Liver (tissue), 9 donors: ENCODE measurements around the gene ARPC5. TPM values are rescaled to one million over a fixed set of nuclear protein-coding genes. Genes with fewer than 3 reads are reported as not detected.

Experiments used
- DNase-seq: peaks from one replicate; pipeline ENCODE4 v3.0.0-alpha.2; 2017; ENCODE audit warnings: low spot score
- H3K27ac ChIP-seq, 2 donors: one replicate each; pipeline ENCODE4 v1.7.0; 2013; ENCODE audit warnings: inconsistent platforms in 2 of 2, low read length in 2 of 2, control low read depth in 1 of 2, low read depth in 1 of 2, mild to moderate bottlenecking in 1 of 2
- H3K27me3 ChIP-seq, 4 donors: one replicate each; pipeline versions ENCODE4 v1.6.1 to v1.7.0; 2013; ENCODE audit warnings: low read length in 3 of 4, inconsistent platforms in 1 of 4, mild to moderate bottlenecking in 1 of 4, moderate library complexity in 1 of 4; ENCODE audit not compliant: control insufficient read depth in 4 of 4, insufficient read depth in 4 of 4
- H3K36me3 ChIP-seq, 4 donors: one replicate each; pipeline versions ENCODE4 v1.6.1 to v1.7.0; 2013; ENCODE audit warnings: low read length in 3 of 4, mild to moderate bottlenecking in 3 of 4, low read depth in 1 of 4, moderate library complexity in 1 of 4; ENCODE audit not compliant: control insufficient read depth in 4 of 4, insufficient read depth in 3 of 4
- H3K4me1 ChIP-seq, 4 donors: one replicate each; pipeline versions ENCODE4 v1.6.1 to v1.7.0; 2013; ENCODE audit warnings: low read length in 3 of 4, mild to moderate bottlenecking in 3 of 4, moderate library complexity in 1 of 4; ENCODE audit not compliant: control insufficient read depth in 4 of 4, insufficient read depth in 4 of 4
- H3K4me3 ChIP-seq, 3 donors: one replicate each; pipeline versions ENCODE4 v1.6.1 to v1.7.0; 2013; ENCODE audit warnings: low read length in 3 of 3, control low read depth in 1 of 3, low read depth in 1 of 3, mild to moderate bottlenecking in 1 of 3
- H3K9ac ChIP-seq, 2 donors: one replicate each; pipeline ENCODE4 v1.7.0; 2013; ENCODE audit warnings: low read length in 2 of 2, mild to moderate bottlenecking in 2 of 2, moderate library complexity in 2 of 2, control low read depth in 1 of 2, low read depth in 1 of 2
- H3K9me3 ChIP-seq, 4 donors: one replicate each; pipeline versions ENCODE4 v1.6.1 to v1.7.0; 2013; ENCODE audit warnings: low read length in 3 of 4; ENCODE audit not compliant: control insufficient read depth in 4 of 4
- EGR1 ChIP-seq, 2 donors: IDR thresholded peaks; 2 replicates each; pipeline ENCODE4 v1.6.1; 2016 to 2018; ENCODE audit warnings: antibody characterized with exemption in 2 of 2, low read depth in 2 of 2
- FOXA2 ChIP-seq: IDR thresholded peaks from 2 replicates; pipeline ENCODE4 v1.6.1; 2016; ENCODE audit warnings: antibody characterized with exemption
- GABPA ChIP-seq, 2 donors: IDR thresholded peaks in 1 of 2; conservative IDR thresholded peaks in 1 of 2; 2 replicates each; pipeline ENCODE4 v1.6.1; 2016; ENCODE audit warnings: antibody characterized with exemption in 2 of 2, mild to moderate bottlenecking in 1 of 2, moderate library complexity in 1 of 2
- JUND ChIP-seq, 2 donors: IDR thresholded peaks; 2 replicates each; pipeline ENCODE4 v1.6.1; 2016; ENCODE audit warnings: antibody characterized with exemption in 2 of 2
- MAX ChIP-seq: IDR thresholded peaks from 2 replicates; pipeline ENCODE4 v1.6.1; 2016; ENCODE audit warnings: antibody characterized with exemption
- RAD21 ChIP-seq, 2 donors: IDR thresholded peaks; 2 replicates each; pipeline ENCODE4 v1.6.1; 2016; ENCODE audit warnings: antibody characterized with exemption in 2 of 2, mild to moderate bottlenecking in 2 of 2
- REST ChIP-seq: IDR thresholded peaks from 2 replicates; pipeline ENCODE4 v1.6.1; 2016; ENCODE audit warnings: antibody characterized with exemption, mild to moderate bottlenecking
- RXRA ChIP-seq, 2 donors: IDR thresholded peaks; 2 replicates each; pipeline ENCODE4 v1.6.1; 2017 to 2018; ENCODE audit warnings: antibody characterized with exemption in 2 of 2, mild to moderate bottlenecking in 1 of 2
- SP1 ChIP-seq: IDR thresholded peaks from 2 replicates; pipeline ENCODE4 v1.6.1; 2018; ENCODE audit warnings: antibody characterized with exemption, mild to moderate bottlenecking
- TAF1 ChIP-seq: conservative IDR thresholded peaks from 2 replicates; pipeline ENCODE4 v1.6.1; 2016; ENCODE audit warnings: antibody characterized with exemption, mild to moderate bottlenecking
- WGBS: extraction: QIAGEN DNeasy Blood & Tissue Kit; methylation state at CpG from one replicate; pipeline ENCODE4 v1.1.7; 2013; 5-methylcytosine and 5-hydroxymethylcytosine counted together
- polyA plus RNA-seq, 2 donors: library from polyadenylated mRNA; stranded (reverse) in 1 of 2; unstranded in 1 of 2; fragments of 200-250 nt in 1 of 2; fragments of >200 nt in 1 of 2; fragmentation: Nextera tagmentation in 1 of 2; extraction: Ambion mirVana in 1 of 2; gene quantifications; one replicate each; pipeline versions ENCODE4 v1.2.1 to v1.2.3, GENCODE V29; 2013 to 2015
- total RNA-seq, 2 donors: library from RNA; depleted of rRNA; stranded (reverse); fragments of >200 nt; gene quantifications; one replicate each; pipeline ENCODE4 v1.2.3, GENCODE V29; 2014
- TF ChIP-seq, protein P1 (sequence below): IDR thresholded peaks from 2 replicates; pipeline ENCODE4 v1.6.1; 2016; ENCODE audit warnings: antibody characterized with exemption
- TF ChIP-seq, protein P2 (sequence below): IDR thresholded peaks from 2 replicates; pipeline ENCODE4 v1.6.1; 2016; ENCODE audit warnings: antibody characterized with exemption
- donor health status: healthy.
- donor health status: healthy.
- donor health status: healthy.
- donor health status: healthy.
- donor health status: healthy.

Gene ARPC5
- total and polyA plus RNA-seq, 4 donors, result 34.9 to 67.0 (median 54.3) TPM

GRCh38 chr1:183572721-183573120 lies 62.9 kb downstream of the ARPC5 start:
- no peak overlapping the region for H3K9ac ChIP-seq
- H3K36me3 ChIP-seq, result no peaks in the 10 kb centered on the region
- no peak overlapping the region for H3K27ac ChIP-seq
- H3K27me3 ChIP-seq, result no peaks in the 10 kb centered on the region
- no peak overlapping the region for H3K4me3 ChIP-seq
- no peaks in the 10 kb centered on the region for H3K9me3 ChIP-seq
- 82% methylated on average over 1 of the region's 1 CpG for WGBS
- no peak for DNase-seq
- TF ChIP-seq, protein P1, sequence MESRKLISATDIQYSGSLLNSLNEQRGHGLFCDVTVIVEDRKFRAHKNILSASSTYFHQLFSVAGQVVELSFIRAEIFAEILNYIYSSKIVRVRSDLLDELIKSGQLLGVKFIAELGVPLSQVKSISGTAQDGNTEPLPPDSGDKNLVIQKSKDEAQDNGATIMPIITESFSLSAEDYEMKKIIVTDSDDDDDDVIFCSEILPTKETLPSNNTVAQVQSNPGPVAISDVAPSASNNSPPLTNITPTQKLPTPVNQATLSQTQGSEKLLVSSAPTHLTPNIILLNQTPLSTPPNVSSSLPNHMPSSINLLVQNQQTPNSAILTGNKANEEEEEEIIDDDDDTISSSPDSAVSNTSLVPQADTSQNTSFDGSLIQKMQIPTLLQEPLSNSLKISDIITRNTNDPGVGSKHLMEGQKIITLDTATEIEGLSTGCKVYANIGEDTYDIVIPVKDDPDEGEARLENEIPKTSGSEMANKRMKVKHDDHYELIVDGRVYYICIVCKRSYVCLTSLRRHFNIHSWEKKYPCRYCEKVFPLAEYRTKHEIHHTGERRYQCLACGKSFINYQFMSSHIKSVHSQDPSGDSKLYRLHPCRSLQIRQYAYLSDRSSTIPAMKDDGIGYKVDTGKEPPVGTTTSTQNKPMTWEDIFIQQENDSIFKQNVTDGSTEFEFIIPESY, result no peak
- TF ChIP-seq FOXA2, result no peak
- TF ChIP-seq REST, result no peak
- no peak for TF ChIP-seq GABPA (IDR thresholded peaks at IDR 0.05 in 1 of 2, conservative IDR thresholded peaks at IDR 0.05 in 1 of 2)
- TF ChIP-seq SP1, result no peak
- TF ChIP-seq EGR1 (IDR thresholded peaks at IDR 0.05; ENCODE audit: low read depth in 2 of 2), result no peak
- TF ChIP-seq RAD21 (IDR thresholded peaks at IDR 0.05), result no peak
- TF ChIP-seq JUND (IDR thresholded peaks at IDR 0.05), result no peak
- no peak for TF ChIP-seq MAX
- H3K4me1 ChIP-seq, result no peaks in the 10 kb centered on the region

- TF ChIP-seq MAX (no peak), TAF1 (no peak), EGR1 (IDR thresholded peaks at IDR 0.05; ENCODE audit: low read depth in 2 of 2) (no peak), RXRA (IDR thresholded peaks at IDR 0.05) (no peak), RAD21 (IDR thresholded peaks at IDR 0.05) (no peak)
- TF ChIP-seq, protein P2, sequence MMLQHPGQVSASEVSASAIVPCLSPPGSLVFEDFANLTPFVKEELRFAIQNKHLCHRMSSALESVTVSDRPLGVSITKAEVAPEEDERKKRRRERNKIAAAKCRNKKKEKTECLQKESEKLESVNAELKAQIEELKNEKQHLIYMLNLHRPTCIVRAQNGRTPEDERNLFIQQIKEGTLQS, result no peak
- H3K27ac ChIP-seq, result no peak overlapping the region
- H3K27me3 ChIP-seq, result no peaks in the 10 kb centered on the region
- no peaks in the 10 kb centered on the region for H3K4me1 ChIP-seq
- H3K4me3 ChIP-seq, result no peak overlapping the region
- WGBS, result 92% methylated on average over 4 of the region's 4 CpGs
- no peaks in the 10 kb centered on the region for H3K36me3 ChIP-seq
- no peak for DNase-seq
- no peaks in the 10 kb centered on the region for H3K9me3 ChIP-seq
- H3K9ac ChIP-seq, result no peak overlapping the region
Measured at GRCh38 chr1:183571678-183572268, 63.8 kb downstream of the ARPC5 start.

Other genes starting within 250 kb of the ARPC5 start
- gene NMNAT2, start 217.4 kb downstream of the ARPC5 start, total RNA-seq, result under 1 TPM; under 0.01 to 0.05 TPM
- under 1 TPM in 1 of 2 donors, not detected in 1; 0.07 TPM for gene NMNAT2, start 217.4 kb downstream of the ARPC5 start, polyA plus RNA-seq
- gene SMG7, start 163.3 kb downstream of the ARPC5 start, total RNA-seq, result 10 to 100 TPM; 14.2 to 28.7 TPM
- 10 to 100 TPM in 1 of 2 donors, 1 to 10 TPM in 1; 9.5 to 13.0 TPM for gene SMG7, start 163.3 kb downstream of the ARPC5 start, polyA plus RNA-seq
- gene NCF2, start 45.3 kb downstream of the ARPC5 start, total RNA-seq, result 10 to 100 TPM; 11.5 to 15.1 TPM
- 1 to 10 TPM; 1.2 to 3.4 TPM for gene NCF2, start 45.3 kb downstream of the ARPC5 start, polyA plus RNA-seq
- not detected for gene APOBEC4, start 17.5 kb upstream of the ARPC5 start, total RNA-seq
- gene APOBEC4, start 17.5 kb upstream of the ARPC5 start, polyA plus RNA-seq, result not detected
- gene RGL1, start 169.3 kb upstream of the ARPC5 start, total RNA-seq, result 10 to 100 TPM; 12.3 to 15.3 TPM
- gene RGL1, start 169.3 kb upstream of the ARPC5 start, polyA plus RNA-seq, result 1 to 10 TPM; 3.9 to 5.6 TPM